ENCODE results near the gene TMEM50A.
A peak's percentile ranks its signal among the peaks of the same experiment; 100 is the strongest.
"Not testable (repeated sequence)": the region's sequence is repeated elsewhere in the genome, so short reads cannot be mapped to it uniquely, and the experiment has no call there.

The TMEM50A gene

GRCh38 chr1:25338188-25338981 is at the start of gene TMEM50A:
Gene TMEM50A, plus strand, starts transcription at chr1:25338334. Its CDS starts 2,153 bp downstream, at chr1:25340487.
- peak; percentile 84 to 87 for DNase-seq

- DNase-seq, result not testable (repeated sequence)
These were observed 49.5 kb upstream of the TMEM50A start for GRCh38 chr1:25288573-25289101.

- DNase-seq, result not testable (repeated sequence)
These were observed 48.1 kb upstream of the TMEM50A start for GRCh38 chr1:25290043-25290442.

DNA sequence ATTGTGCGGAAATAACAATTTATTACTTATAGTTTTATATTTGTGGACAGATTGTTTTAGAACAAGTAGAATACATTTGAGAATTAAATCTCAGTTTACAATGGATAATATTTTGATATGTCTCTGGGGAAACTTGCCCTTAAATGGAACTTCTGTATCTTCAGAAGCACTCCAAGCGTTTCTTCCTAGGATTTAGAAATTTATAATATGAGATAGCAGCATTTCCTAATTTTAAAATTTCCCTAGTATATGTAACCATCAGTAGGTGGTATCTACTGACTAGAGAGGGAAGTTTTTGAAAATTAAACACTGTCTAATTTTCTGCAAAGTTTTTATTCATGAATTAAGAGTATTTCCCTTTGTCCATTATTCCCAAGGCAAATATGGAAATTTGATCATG is 44.7 kb upstream of the TMEM50A start:
- not testable (repeated sequence) for DNase-seq

DNA sequence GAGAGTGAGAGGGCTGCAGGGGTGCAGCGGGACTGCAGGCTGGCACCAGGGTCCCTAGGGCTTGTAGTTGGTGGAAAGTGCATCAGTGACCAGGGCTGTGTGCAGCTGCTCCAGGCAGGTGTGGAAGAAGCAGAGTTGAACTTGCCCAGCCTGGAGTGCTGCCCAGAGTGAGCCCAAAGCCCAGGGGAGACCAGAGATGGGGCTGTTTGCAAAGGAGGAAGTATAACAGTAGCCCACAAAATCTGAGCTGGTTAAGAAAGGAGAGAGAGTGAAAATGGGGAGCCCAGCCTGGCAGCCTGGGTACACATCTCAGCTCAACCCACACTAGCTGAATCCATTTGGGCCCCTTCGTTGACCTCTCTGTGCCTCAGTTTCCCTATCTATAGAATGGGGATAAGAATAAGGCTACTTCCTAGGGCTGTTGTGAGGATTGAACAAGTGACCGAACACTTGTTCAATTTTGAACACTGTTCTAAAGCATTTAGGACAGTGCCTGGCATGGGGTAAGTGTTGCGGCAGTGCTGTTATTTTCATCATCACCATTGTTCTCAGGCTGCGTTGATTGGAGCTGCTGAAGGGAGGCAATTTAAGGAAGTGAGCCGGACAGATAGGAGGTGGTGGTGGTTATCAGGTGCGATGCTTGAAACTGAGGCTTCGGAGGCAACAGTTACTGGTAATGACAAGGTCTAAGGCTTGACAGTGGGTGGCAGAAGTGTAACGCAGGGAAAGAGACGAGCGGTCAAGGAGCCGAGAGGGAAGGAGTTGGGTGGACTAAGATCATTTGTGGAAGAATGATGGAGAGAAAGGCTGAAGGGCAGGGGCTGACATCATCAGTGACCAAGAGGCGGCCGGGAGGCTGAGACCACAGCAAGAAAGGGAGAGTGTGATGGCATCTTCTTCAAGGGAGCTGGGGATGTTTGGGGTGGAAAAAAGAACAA is 43.0 kb upstream of the TMEM50A start:
- not testable (repeated sequence) for DNase-seq

- DNase-seq, result not testable (repeated sequence)
These were observed 41.6 kb upstream of the TMEM50A start for GRCh38 chr1:25296501-25296900.

DNA sequence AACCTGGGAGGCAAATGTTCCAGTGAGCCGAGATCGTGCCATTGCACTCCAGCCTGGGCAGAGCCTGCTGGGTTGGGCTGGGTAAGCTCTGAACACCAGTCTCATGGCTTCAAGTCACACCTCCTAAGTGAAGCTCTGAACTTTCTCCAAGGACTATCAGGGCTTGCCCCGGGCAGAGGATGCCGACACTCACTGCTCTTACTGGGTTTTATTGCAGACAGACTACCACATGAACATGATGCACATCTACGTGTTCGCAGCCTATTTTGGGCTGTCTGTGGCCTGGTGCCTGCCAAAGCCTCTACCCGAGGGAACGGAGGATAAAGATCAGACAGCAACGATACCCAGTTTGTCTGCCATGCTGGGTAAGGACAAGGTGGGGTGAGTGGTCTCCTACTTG is 37.4 kb upstream of the TMEM50A start:
- not testable (repeated sequence) for DNase-seq

- DNase-seq, result not testable (repeated sequence)
These were observed 35.8 kb upstream of the TMEM50A start for GRCh38 chr1:25302330-25302729.

DNA sequence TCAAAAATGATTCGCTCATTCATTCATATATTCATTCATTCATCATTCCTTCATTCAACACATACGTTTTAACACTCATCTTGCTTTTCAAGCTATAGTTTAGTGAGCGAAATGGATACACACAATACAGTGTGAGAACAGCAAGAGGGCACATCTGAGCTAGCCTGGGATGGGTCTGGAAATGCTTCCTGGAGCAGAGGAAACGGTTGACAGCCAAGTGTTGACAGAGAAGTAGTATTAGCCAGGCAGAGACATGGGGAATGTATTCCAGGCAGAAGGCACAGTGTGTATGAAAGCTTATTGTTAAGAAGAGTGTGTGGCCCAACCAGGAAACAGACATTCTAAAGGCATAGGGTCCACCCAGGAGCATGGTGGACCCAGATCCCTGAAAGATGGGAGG is 33.2 kb upstream of the TMEM50A start:
- DNase-seq, result not testable (repeated sequence)

DNA sequence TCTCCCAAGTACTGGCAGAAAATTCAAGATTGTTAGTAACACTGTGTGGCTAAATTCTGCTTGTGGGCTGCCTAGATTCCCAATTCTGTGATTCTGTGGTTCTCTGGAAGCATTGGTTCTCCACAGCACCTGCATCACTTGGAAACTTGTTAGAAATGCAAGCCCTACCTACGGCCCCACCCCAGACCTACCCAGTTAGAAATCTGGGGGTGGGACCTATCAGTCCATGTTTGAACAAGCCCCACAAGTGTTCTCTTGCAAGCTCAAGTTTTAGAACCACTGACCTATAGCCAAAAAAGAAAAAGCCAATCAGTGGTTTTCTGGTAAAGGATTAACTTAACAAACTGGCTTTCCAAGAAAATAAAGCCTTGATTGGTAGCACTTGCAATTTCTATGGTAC is 30.0 kb upstream of the TMEM50A start:
- not testable (repeated sequence) for DNase-seq

- DNase-seq, result not testable (repeated sequence)
These were observed 29.0 kb upstream of the TMEM50A start for GRCh38 chr1:25309085-25309484.

DNA sequence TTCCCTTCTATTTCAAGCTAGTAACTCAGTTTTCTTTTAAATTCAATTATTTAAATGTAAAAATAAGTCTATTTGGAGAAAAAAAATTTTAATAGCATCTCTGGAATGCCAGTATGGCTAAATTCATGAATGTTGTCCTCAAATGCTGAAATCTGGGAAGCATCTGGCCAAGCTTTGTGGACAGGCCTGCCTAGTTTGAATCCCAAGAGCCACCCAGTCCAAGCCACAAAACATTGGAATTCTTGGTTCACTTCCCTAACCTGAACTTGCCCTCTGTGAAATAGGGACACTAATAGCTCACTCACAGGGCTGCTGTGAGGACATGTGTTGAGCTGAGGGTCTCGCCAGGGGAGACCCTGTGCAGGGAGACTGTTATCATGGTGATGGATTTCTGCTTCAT is 28.6 kb upstream of the TMEM50A start:
- DNase-seq, result not testable (repeated sequence)

DNA sequence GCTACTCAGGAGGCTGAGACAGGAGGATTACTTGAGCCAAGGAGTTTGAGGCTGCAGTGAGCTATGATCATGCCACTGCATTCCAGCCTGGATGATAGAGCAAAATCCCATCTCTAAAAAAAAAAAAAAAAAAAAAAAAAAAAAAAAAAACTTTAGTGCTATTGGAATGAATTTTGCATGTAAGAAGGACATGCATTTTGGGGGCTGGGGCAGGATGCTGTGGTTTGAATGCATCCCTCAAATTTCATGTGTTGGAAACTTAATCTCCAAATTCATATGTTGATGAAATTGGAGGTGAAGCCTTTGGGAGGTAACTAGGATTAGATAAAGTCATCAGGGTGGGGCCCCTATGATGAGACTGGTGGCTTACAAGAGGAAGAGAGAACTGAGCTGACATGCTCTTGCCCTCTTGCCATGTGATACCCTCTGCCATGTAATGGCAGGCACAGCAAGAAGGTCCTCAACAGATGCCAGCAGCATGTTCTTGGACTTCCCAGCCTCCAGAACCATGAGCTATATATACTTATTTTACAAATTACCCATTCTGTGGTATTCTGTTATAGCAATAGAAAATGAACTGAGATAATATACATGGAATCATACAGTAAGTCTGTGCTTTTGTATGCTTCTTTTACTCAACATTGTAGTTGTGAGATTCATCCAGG is 25.2 kb upstream of the TMEM50A start:
- not testable (repeated sequence) for DNase-seq

- DNase-seq, result not testable (repeated sequence)
These were observed 17.7 kb upstream of the TMEM50A start for GRCh38 chr1:25320314-25320938.

GRCh38 chr1:25322127-25322526 is 16.0 kb upstream of the TMEM50A start:
- not testable (repeated sequence) for DNase-seq

GRCh38 chr1:25324407-25324806 is 13.7 kb upstream of the TMEM50A start:
- DNase-seq, result not testable (repeated sequence)

DNA sequence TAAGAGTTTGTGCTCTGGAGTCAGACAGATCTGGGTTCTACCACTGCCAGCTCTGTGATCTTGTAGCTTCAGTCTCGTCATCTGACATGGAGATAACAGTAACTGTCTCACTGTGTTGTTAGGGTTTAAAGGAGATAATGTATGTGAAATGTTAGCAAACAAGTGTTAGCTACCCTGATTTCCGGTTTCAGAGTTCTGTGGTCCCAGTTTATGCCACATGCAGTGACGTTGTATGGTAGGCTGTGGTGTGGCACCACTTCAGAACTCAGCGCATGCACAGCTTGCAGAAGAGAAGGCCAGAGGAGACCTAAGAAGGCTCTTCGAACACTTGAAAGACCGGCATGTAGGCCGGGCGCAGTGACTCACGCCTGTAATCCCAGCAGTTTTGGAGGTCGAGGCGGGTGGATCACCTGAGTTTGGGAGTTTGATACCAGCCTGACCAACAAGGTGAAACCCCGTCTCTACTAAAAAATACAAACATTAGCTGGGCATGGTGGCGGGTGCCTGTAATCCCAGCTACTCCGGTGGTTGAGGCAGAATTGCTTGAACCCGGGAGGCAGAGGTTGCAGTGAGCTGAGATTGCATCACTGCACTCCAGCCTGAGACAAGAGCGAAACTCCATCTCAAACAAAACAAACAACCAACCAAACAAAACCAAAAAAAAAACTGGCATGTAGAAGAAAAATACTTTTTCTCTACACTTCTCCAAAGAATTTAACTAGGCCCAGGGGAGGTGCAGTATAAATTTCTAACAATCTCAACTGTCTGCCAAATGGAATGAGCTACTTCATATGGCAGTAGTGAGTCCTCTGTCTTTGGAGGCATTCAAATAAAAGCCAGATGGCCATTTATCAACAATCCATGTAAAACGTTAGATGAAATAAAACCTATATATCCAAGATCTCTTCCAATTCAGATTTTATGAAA is 10.0 kb upstream of the TMEM50A start:
- DNase-seq, result not testable (repeated sequence)

- DNase-seq, result not testable (repeated sequence)
These were observed 9.3 kb upstream of the TMEM50A start for GRCh38 chr1:25328791-25329185.

- DNase-seq, result not testable (repeated sequence)
These were observed 8.8 kb upstream of the TMEM50A start for GRCh38 chr1:25329336-25329735.

- DNase-seq, result peak in 1 of 2 donors; percentile 5
These were observed 8.2 kb upstream of the TMEM50A start for GRCh38 chr1:25329950-25330349.

- peak in 1 of 2 donors; percentile 7 for DNase-seq
These were observed 1.2 kb upstream of the TMEM50A start for GRCh38 chr1:25336922-25337354.
